Neural crest cell (in vitro differentiated cells): ENCODE data around the gene PCNX3. TPM values are rescaled to one million over a fixed set of nuclear protein-coding genes. Genes with fewer than 3 reads are reported as not detected.
A peak's percentile ranks its signal among the peaks of the same experiment; 100 is the strongest.

ENCODE experiments used
- DNase-seq: peaks from one replicate; pipeline ENCODE4 v3.0.0; 2021; ENCODE audit warnings: low read depth, mixed read lengths, low spot score
- H3K27ac Mint-ChIP-seq: one replicate; pipeline ENCODE4 v1.8.0; 2021; ENCODE audit warnings: mild to moderate bottlenecking, mixed read lengths; ENCODE audit not compliant: unreplicated experiment
- H3K27me3 Mint-ChIP-seq: 2 replicates; pipeline ENCODE4 v1.8.0; 2021; ENCODE audit warnings: low read depth, mild to moderate bottlenecking, mixed read lengths
- H3K36me3 Mint-ChIP-seq: 2 replicates; pipeline ENCODE4 v1.8.0; 2021; ENCODE audit warnings: low read depth, mild to moderate bottlenecking, mixed read lengths
- H3K4me1 Mint-ChIP-seq: 2 replicates; pipeline ENCODE4 v1.8.0; 2021; ENCODE audit warnings: mixed read lengths
- H3K4me3 Mint-ChIP-seq: one replicate; pipeline ENCODE4 v1.8.0; 2021; ENCODE audit warnings: mild to moderate bottlenecking, mixed read lengths
- H3K9me3 Mint-ChIP-seq: 2 replicates; pipeline ENCODE4 v1.8.0; 2021; ENCODE audit warnings: mixed read lengths
- total RNA-seq: library from RNA; stranded (reverse); gene quantifications from 2 replicates; pipeline ENCODE4 v1.2.1, GENCODE V29; 2021
- TF ChIP-seq, protein P1 (sequence below): fragments of 200-600 bp; sonication (generic); conservative IDR thresholded peaks from 2 replicates; pipeline ENCODE4 v1.5.0; 2021; ENCODE audit warnings: antibody characterized with exemption, mild to moderate bottlenecking

PCNX3 gene
- total RNA-seq, 1 donor from 2014 or later = 58.2 TPM

DNA sequence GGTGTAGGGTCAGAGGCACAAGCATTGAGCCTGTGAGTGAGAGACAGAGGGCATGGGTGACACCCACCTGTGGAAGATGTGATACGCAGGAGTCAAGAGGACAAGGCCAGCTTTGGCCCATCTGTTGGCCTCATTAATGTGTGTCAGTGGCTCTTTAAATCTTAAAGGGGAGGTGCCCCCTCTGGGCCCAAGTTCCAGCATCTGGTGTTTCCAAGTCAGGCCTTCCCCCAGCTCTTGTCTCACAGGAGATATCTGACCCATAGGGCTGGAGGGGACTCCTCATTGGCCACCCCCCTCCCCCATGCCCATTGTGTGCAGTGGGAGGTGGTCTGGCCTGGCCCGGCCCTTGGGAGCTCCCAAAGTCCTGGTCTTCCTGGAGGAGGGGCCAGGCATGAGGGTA, 28.9 kb upstream of the PCNX3 start:
- Mint-ChIP-seq H3K4me1 (peaks cover 42% of the 10 kb centered on the region), H3K27ac (no peak overlapping the region), H3K4me3 (peak overlapping the region; percentile 41), H3K36me3 (no peaks in the 10 kb centered on the region), H3K9me3 (no peaks in the 10 kb centered on the region), H3K27me3 (peaks cover 10% of the 10 kb centered on the region)
- DNase-seq = no peak
- TF ChIP-seq, protein P1, sequence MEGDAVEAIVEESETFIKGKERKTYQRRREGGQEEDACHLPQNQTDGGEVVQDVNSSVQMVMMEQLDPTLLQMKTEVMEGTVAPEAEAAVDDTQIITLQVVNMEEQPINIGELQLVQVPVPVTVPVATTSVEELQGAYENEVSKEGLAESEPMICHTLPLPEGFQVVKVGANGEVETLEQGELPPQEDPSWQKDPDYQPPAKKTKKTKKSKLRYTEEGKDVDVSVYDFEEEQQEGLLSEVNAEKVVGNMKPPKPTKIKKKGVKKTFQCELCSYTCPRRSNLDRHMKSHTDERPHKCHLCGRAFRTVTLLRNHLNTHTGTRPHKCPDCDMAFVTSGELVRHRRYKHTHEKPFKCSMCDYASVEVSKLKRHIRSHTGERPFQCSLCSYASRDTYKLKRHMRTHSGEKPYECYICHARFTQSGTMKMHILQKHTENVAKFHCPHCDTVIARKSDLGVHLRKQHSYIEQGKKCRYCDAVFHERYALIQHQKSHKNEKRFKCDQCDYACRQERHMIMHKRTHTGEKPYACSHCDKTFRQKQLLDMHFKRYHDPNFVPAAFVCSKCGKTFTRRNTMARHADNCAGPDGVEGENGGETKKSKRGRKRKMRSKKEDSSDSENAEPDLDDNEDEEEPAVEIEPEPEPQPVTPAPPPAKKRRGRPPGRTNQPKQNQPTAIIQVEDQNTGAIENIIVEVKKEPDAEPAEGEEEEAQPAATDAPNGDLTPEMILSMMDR = no peak

DNA sequence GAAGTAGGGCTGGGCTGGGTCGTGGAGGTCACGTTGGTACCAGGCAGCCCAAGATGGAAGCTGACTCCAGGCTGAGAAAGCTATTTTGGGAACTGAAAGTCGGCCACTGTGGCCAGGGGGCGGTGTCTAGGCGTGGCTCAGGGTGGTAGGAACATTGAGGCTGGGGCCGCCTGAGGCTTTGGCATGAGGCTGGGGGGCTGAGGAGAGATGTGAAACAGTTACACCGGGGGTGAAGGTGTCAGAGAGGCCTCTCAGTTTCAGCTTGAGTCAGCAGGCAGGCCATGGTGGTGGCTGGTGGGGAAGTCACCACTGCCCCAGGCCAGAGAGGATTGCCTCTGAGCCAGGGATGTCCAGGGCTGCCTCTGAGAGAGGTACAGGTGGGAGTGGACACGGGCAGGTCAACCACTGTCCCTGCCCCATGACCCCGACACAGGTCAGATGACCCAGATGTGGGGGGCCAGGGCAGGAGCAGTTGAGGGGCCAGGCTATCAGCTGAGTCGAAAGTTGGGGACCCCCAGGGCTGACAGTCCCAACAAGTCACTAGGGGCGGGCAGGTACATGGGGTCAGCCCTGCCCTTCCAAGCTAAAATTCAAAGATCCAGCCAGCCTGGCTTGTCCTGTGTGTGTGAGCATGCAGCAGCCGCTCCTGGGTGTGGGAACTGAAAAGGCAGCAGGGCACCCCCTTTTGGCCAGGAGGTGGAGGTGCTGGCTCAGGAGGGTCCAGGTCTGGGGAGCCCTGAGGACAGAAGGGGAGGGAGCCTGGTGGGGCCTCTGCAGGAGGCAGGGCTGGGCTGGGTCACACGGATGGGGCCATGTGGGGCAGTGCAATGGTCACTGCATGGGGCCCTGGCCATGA, 27.1 kb upstream of the PCNX3 start:
- Mint-ChIP-seq H3K9me3 (no peaks in the 10 kb centered on the region), H3K36me3 (no peaks in the 10 kb centered on the region), H3K4me1 (peaks cover 36% of the 10 kb centered on the region), H3K27ac (peak overlapping the region; percentile 57), H3K27me3 (peaks cover 19% of the 10 kb centered on the region), H3K4me3 (no peak overlapping the region)
- TF ChIP-seq, protein P1 = peak; percentile 53
- DNase-seq = no peak

DNA sequence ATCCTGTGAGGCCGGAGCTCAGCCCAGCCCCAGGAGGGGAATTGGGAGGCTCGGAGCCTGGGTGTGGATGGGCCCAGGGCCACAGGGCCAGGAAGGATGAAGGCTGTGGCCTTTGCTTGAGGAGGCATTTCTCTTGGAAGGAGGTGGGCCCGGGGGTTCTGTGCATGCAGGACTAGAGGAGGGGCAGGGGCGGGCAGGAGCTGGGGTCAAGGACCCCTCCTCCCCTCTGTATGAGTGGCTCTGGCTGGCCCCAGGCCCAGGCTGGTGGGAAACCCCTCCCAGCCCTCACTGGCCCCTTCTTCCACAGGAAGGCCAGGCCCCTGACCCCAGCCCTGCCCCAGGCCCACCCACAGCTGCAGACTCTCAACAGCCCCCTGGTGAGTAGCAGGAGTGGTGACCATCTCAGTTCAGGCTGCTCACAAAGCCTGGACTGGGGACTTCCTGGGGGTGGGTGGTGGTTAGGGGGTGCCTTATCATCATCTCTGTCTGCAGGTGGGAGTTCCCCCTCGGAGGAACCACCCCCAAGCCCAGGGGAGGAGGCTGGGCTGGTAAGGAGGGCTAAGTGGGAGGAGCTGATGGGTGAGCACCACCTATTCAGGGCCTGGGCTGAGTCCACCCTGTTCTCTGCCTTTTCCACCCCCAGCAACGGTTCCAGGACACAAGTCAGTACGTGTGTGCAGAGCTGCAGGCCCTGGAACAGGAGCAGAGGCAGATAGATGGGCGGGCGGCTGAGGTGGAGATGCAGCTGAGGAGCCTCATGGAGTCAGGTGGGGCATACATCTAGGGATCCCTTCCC, 25.9 kb upstream of the PCNX3 start:
- no peak for DNase-seq
- TF ChIP-seq, protein P1 = no peak
- Mint-ChIP-seq H3K4me1 (peaks cover 36% of the 10 kb centered on the region), H3K27ac (peak overlapping the region; percentile 83), H3K9me3 (no peaks in the 10 kb centered on the region), H3K4me3 (peak overlapping the region; percentile 41), H3K27me3 (peaks cover 24% of the 10 kb centered on the region), H3K36me3 (no peaks in the 10 kb centered on the region)

DNA sequence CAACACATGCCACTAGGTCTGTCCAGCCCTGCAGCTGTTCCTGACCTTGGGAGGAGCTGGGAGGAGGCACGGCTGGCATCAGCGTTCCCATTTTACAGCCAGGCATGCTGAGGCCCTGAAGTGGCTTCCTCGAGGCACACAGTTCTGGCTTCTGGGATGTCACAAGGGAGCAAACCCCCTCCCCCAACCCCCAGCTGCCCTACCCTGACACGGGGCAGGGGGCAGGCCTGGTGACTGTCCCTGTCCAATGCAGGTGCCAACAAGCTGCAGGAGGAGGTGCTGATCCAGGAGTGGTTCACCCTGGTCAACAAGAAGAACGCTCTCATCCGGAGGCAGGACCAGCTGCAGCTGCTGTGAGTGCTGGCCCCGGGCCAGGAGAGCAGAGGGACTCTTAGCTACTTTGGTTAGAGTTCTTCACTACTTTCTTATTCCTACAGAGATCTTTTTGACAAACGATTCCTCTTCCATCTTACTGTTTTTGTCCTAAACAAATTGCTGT, 25.3 kb upstream of the PCNX3 start:
- Mint-ChIP-seq H3K27me3 (peaks cover 26% of the 10 kb centered on the region), H3K4me3 (peak overlapping the region; percentile 9), H3K9me3 (no peaks in the 10 kb centered on the region), H3K36me3 (no peaks in the 10 kb centered on the region), H3K4me1 (peaks cover 36% of the 10 kb centered on the region), H3K27ac (no peak overlapping the region)
- TF ChIP-seq, protein P1 = no peak
- DNase-seq = no peak

DNA sequence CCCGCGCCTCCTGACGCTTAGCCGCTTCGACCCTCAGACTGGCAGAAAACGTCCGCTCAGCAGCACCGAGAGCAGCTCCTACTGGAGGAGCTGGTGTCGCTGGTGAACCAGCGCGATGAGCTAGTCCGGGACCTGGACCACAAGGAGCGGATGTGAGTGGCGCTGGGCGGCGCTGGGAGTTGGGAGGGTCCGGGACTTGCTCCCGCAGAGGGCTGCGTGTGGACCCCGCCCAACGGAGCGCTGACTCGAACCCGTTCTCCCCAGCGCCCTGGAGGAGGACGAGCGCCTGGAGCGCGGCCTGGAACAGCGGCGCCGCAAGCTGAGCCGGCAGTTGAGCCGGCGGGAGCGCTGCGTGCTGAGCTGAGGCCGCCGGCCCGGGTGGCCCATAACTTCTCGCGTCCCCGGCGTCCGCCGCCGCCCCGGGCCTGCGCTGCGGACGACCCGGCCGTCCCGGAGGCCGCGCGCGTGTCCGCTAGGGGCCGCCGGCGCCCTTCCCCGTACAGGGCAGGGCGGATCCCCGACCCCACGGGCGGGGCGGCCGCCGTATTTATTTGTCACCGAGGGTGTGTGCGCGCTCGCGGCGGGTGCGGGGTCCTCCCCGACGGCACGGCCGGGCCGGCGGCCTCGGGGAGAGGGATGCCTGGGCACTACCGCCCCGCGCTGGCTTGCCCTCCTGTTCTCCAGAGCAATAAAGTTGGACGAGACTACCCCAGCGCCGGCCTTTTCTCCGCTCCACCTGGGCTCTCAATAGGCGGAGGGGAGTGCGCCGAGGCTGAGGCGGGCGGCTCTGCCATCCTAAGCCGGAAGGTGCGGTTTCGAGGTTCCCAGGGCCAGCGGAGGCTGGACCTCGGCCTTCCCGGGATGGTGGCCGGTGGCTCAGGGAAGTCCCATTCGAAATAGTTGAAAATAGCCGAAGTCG, 23.4 kb upstream of the PCNX3 start:
- H3K4me3 Mint-ChIP-seq = no peak overlapping the region
- H3K36me3 Mint-ChIP-seq = no peaks in the 10 kb centered on the region
- no peaks in the 10 kb centered on the region for H3K9me3 Mint-ChIP-seq
- H3K27me3 Mint-ChIP-seq = peaks cover 26% of the 10 kb centered on the region
- TF ChIP-seq, protein P1 = peak; percentile 49
- H3K27ac Mint-ChIP-seq = no peak overlapping the region
- no peak for DNase-seq
- peaks cover 29% of the 10 kb centered on the region for H3K4me1 Mint-ChIP-seq
